Mesenteric fat pad (tissue), 1 donor: ENCODE data around the gene PHC3. TPM values are rescaled to one million over a fixed set of nuclear protein-coding genes. Genes with fewer than 3 reads are reported as not detected.

Source experiments
- DNase-seq: peaks from one replicate; pipeline ENCODE4 v3.0.0-alpha.2; 2020; ENCODE audit warnings: low spot score
- total RNA-seq: library from RNA; stranded (reverse); fragmentation: NEBNext Ultra II Directional; extraction: Animal tissue kit (Norgen Biotek cat#: 25700); gene quantifications from one replicate; pipeline ENCODE4 v1.2.1, GENCODE V29; 2021
- donor health status: DM: yes; HTN: yes; CAD: no.

PHC3 gene
- total RNA-seq, 1 donor from 2014 or later = 66.1 TPM

DNA sequence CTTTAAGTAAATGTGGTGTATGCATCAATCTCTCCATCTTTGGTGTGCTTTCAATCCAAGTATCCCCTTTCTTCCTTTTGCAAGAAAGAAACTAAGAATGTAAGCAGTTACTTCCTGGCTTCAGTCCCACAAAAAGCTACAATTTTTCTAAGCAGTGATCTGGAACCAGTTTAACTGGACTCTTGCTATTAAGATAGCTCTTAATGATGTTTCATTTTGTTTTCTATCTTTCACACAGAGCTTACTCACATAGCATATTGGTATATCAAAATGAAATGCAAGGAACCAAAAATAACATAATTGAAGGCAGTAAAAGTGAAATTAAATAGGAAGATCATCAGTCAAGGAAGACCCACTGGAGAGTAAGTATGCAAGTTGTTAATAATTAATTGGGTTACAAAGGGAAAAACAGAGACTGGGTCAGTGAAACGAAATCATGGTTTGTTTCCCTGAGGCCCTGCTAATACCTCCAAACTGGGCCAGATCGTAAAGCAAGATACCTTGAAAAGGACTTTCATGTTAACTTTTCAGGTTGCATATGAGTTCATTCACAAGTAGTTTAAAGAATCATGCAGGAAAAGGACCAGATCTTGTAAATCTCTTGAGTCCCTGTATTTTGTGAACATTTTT is 101.9 kb downstream of the PHC3 start:
- no peak for DNase-seq

DNA sequence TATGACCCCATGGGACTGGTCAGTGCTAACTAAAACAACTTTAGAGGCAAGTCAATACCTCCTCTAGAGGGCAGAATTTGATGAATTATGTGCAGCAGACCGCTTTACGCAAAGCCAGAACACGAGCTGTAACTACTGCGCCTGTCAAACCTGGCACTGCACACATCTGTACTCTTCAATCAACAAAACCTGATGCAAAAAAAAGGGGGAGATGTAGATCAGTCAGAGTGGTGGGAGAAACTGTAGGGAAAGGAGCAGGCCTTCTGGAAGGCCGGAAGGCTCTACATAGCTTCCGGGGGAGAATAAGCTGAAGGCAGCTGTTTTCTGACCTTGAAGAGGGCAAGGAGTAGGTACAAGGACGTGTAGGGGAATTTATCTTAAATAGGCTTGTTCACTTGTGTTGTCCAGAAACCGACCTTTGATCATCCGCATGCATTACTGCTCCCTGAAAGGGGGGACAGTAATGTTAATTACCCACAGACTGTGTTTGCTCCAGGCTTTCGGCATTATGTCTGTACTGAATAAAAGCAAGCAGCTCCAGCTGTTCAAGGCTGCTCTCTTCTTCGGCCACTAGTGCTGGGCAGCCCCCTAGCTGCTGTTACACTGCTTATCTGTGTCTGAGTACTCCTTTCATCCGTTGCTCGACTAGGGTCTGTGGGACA is 102.8 kb downstream of the PHC3 start:
- DNase-seq = no peak

DNA sequence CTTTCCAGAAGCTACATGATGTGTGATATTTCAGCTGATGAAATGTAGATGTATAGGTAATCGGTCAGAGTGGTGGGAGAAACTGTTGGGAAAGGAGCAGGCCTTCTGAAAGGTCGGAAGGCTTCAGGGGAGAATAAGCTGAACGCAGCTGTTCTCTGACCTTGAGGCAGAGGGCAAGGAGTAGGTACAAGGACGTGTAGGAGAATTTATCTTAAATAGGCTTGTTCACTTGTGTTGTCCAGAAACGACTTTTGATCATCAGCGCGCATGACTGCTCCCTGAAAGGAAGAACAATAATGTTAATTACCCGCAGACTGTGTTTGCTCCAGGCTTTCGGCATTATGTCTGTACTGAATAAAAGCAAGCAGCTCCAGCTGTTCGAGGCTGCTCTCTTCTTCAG is 104.2 kb downstream of the PHC3 start:
- DNase-seq = no peak

DNA sequence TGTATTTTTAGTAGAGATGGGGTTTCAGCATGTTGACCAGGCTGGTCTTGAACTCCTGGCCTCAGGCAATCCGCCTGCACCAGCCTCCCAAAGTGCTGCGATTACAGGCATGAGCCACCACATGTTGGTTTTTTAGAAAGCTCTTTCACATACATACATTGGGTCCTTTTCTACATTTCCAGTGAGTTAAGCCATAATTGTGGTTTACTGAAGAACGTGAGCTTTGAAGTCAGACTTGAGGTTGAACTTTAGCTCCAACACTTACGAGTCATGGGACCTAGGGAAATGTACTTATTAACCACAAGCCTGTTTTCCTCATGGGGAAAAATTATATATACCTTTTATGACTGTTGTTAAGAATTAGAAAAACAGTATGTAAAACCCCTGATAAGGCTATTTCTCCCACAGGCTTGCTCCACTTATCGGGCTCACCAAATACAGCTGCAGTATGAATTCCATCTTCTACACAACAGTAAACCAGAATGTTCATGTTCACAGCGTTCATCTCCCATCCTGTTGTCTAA is 104.8 kb downstream of the PHC3 start:
- no peak for DNase-seq

DNA sequence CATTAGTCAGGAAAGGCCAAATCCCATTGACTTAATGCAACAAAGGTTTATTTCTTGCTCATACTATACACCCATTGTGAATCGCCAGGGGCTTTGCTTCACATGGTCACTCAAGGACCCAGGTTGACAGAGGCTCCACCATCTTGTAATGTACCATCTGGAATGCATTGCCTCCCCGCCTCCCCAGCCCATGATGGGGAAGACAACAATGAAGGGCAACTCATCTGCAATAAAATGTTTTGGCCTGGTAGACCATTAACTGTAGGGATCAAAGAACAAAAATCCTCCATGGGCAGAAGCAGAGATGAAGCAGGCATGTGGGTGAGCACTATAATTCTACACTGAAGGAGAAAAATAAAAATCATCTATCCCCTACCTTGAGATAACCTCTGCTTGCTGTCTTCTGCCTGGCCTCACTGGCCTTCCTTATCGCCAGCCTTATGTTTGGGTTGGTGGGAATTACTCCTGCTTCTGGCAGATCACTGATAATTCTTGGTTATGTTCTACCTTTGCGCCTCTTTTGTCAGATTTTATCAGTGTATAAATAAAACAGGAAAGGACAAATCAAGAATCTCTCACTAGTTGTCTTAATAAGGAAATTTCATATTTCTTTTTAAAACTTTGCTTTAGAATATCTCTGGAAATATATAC is 106.0 kb downstream of the PHC3 start:
- no peak for DNase-seq

DNA sequence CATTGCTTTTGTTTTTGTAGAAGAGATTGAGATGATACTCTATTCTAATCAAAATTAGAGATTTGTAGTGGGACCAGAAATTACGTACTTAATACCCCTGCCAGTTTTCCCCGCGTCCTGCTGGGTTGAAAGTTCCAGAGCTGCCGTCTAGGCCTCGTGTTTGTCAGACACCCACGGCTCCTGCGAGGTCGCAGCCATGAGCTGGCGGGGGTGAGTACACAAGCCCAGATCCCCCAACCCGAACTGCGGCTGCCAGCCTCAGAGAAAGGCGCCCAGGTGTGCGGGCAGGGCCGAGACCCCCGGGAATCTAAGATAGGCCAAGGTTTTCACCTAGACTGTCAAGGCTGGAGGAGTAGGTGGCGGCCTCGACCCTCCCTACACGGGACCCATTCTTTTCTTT is 117.4 kb downstream of the PHC3 start:
- no peak for DNase-seq

DNA sequence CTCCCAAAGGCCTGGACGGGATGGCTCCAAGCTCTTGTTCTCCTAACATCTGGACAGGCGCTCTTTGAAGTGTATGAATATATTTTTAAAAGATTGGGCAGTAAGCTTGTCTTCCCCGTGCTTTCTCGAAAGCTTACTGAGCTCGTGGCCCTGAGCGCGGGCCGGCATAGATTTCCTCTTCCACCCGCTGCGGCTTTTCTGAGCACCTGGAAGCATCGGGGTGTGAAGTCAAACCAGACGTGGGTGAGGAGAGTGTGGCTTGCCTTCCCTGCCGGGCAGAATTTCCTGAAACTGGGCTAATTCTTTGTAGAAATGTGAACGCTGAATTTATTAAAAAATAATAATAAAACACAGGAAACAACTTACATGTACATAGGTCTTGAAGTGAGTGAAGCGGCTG is 117.8 kb downstream of the PHC3 start:
- DNase-seq = no peak

DNA sequence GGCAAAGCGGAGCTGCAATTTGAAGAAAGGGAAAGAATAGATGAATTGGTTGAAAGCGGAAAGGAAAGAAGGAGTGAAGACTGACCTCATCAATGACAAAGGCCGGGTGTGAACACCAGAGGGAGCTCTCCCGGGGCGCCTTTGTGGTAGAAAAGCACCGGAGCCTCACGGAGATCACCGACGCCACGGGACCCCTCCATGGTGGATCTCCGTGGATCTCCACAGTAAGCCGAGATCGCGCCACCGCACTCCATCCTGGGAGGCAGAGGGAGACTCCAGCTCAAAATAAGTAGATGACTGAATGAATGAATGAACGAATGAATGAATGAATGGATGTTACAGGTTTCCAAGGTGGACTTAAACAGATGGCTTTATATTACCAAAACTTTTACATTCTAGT is 118.8 kb downstream of the PHC3 start:
- no peak for DNase-seq

DNA sequence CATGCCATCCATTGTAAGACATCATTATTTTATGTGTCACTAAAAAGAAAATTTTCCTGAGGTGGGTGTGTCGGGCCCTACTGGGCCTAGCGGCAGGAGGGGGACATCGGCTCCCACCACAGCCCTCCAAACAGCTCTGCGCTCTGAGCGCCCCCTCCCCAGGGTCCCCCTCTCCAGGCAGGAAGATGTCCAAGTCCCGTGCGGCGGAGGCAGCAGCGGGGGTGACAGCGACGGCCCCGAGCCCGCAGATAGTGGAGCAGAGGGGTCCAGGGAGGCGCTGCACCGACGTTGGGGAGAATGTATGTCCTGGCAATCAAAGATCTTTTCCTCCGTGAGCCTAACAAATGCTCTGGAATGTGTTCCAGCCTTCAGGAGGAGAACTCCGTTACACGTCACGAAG is 119.5 kb downstream of the PHC3 start:
- no peak for DNase-seq

DNA sequence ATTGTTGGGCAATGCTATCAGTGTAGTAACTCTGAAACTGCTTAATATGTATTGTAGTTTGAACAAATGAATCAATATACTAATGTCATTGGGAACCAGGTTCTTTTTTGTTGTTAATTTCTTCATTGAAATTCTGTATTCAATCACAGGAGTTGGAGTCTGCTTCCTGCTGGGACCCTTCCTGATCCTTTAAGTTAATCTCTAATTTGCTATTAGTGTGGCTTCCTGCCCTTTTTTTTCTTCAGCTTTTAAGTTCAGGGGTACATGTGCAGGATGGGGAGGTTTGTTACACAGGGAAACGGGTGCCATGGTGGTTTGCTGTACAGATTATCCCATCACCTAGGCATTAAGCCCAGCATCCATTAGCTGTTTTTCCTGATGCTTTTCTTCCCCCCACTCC is 122.1 kb downstream of the PHC3 start:
- no peak for DNase-seq

DNA sequence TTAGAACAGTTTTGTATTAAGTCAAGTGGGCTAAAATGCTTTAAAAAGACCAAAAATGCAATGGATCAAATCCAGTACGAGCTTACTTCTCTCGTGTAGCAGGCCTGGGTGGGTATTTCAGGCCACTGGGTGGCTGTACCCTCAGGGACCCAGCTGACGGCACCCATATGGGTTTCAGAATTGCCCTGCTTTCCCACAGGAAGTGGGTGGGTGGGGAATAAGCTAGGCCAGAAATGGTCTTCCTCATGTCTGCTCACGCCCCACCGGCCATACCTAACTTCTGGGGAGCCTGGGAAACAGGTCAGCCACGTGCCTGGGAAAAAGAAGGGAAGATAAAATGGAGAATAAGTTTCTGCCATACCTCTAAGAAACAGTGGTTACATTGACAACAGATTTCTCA is 123.4 kb downstream of the PHC3 start:
- no peak for DNase-seq

DNA sequence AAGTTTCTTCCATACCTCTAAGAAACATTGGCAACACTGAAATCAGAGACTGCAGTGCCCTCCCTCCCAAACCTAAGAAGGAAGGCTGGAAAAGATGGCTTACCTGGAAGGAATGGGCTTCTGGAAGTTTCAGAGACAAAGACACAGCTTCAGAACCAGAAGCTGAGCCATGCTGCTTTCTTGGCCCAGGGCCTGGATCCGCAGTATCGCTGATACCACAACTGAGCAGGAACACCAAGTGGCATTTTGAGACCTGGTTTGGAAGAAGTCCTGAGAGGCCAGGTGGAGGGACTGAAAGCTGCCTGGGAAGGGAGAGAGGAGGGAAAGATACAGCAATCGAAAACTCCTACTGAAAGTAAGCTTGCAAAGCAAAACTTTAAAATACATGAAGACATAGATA is 124.0 kb downstream of the PHC3 start:
- no peak for DNase-seq

DNA sequence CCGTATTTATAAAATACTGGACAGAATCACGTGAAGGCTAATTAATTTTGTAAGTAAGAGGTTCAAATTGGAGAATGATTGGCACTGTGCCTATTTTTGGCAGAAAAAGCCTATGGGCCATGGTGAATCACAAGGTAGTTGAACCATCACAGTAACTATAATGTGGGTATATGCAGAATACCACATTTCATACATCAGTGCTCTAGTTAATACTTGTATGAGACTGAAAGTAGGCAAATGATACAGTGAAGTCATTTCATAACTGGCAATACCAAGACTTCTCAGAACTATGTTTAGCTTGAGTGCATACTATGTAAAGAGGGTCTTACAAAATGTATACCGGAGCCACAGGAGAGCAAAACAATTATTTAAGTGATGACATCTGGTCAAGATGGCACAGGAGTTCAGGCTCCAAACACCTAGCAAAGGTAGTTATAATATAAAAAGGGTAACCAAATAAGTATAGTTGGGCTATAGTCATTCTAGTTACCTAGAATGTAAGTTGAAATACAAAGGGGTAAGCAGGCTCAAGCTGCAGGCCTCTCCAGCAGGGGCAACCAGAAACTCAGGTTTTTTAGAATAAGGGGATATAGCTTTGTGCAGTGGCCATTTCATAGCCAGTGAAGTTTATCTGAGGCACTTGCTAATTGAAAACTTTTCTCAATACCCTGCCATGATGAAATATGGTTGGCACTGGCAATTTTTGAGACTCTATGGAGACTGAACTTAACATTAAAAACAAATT is 124.7 kb downstream of the PHC3 start:
- DNase-seq = no peak

DNA sequence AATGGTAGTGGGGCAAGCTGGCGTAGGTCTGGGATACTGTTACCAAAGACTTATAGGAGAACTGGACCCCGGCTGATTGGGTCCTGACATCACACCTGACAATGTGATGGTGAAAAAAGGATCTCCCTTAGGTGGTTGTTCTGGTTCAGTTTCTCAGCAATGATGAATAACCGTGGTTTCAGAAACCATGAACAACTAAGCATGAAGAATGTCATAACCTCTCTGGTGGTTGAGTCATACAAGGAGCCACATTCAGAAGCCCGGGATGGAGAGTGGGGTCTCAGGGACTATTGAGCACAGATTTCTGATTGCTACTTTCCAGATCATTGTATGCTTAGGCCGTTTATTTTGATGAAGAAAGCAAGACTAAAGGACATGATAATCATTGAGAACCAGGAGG is 126.3 kb downstream of the PHC3 start:
- no peak for DNase-seq

DNA sequence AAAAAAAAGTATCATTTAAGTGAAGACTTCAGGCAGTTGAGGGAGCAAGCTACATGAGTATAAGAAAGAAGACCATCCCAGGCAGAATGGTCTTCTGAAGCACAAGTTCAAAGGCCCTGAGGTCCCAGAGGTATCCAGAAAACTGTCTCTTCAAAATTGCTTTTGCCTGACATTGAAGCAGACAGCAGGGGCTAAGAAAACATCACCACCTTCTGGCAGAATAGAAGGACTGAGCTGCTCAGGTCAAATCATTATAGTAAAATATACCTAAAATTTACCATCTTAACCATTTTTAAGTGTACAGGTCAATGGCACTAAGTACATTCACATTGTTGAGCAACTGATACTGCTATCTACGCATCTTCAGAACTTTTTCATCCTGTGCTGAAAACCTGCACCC is 127.3 kb downstream of the PHC3 start:
- no peak for DNase-seq

DNA sequence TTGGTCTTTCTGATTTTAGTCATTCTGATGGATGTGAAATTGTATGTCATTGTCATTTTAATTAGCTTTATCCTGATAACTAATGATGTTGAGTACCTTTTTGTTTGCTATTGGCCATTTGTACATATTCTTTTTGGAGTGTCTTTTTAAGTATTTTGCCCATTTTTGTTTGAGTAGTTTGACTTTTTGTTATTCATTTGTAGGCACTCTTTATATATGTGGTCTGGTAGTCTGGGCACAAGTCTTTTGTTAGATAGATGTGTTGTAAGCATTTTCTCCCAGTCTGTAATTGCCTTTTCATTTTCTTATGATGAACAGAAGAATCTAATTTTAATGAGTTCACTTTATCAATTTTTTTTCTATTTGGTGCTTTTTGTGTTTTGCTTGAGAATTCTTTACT is 129.1 kb downstream of the PHC3 start:
- DNase-seq = no peak

DNA sequence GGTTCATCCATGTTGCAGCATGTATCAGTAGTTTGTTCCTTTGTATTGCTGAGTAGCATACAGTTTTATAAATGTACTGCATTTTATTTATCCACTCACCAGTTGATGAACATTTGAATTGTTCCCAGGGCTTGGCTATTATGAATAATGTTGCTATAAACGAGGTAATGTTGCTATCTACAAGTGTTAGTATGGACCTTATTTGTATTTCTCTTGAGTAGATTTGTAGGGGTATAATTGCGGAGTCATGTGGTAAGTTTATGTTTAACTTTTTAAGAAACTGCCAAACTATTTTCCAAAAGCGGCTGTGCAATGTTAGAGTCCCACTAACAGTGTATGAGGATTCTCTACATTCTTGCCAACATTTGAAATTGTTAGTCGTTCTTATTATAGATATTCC is 130.8 kb downstream of the PHC3 start:
- no peak for DNase-seq

DNA sequence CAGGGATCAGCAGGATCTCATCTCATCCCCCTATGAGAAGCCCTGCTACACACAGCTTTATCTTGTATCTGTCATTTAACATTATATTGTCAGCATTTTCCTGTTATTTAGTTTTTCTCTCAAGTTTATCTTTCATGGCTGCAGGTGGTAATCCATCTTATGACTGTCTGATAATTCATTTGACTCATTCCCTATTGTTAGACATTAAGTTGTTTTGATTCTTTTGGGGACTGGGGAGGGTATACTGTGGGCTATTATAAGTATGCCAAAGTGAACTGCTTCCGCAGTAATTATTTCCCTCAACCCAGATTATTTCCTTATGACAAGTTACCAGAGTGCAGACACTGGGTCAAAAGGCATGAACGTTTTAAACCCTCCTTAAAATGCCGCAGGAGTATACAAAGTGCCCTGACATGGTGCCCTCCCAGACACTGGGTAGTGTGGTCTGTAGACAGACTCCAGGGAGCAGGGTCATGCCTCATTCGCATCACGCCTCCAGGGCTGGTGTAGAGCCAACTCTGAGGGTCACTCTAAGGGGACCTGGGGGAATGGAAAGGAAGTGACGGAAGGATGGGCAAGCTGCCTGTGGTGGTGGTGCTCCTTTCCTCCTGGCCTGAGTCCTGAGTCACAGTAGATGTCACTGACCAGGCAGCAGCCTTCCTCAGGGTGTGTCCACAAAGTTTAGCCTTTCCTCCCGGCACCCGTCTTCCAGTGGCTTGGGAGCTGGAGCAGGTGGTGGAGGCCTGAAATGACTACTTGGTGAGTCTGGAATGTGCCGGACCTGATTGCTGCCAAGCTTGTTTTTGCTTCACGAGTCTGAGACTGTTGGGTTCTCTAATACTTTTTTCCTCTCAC is 132.2 kb downstream of the PHC3 start:
- no peak for DNase-seq

DNA sequence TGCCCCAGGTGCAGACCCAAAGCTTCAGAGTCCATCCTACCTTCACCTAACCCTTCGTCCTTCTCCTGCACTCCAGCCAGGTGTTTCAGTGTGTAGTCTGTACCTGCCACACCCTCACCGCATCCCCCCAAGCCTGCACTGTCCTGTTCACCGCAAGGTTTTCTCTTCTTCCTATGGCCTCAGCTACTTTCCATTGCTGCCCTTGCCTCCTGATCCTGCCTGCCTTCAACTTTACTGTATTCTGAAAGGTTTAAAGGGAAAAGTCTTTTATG is 134.5 kb downstream of the PHC3 start:
- DNase-seq = no peak

DNA sequence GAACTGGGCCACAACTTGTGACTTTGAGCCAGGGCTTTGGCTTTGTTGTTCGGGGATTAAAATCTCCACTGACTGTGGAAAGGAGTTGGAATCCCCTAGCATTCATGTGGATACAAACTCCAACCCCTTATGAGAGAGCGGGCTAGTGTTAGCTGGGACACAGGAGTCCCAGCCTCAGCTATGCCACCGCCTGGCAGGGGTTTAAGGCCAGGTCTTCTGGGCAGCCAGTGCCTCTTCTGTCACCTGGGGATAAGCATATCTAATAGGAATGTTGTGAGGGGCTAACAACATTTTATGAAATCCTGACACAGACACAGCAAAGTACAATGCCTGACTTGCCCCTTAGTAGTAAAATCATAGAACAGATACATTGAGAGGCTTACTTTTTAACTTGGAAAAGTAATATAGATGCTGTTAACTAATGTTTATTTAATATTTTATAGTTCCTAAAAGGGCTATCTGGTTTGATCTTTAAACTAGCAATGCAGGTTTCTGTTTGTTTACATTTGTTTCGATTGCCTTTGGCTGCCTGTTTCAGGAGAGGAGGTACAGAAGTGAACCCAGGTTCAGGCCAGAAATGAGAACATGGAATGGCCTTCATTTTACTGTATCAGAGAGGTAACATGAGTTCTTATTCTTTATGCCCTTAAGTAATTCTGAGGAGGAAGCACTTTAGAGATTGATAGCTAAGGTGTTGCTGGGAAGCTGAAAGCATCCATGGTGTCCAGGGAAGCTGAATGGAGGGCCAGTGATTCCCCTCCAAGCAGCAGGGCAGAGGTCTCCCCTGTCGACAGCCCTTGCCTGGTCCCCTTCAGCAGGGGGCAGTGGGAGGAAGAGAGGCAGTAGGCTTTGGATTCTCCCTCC is 135.0 kb downstream of the PHC3 start:
- DNase-seq = no peak
